Ishikawa (cell line): ENCODE measurements around the gene DNAH2.

Experiments used
- CREB1 ChIP-seq: IDR thresholded peaks from 2 replicates; pipeline ENCODE4 v1.6.1; 2012; ENCODE audit warnings: low read depth
- EGR1 ChIP-seq: IDR thresholded peaks from 2 replicates; pipeline ENCODE4 v1.6.1; 2012
- EP300 ChIP-seq: IDR thresholded peaks from 2 replicates; pipeline ENCODE4 v1.6.1; 2012; ENCODE audit warnings: borderline replicate concordance
- RAD21 ChIP-seq: IDR thresholded peaks from 2 replicates; pipeline ENCODE4 v1.6.1; 2012; ENCODE audit warnings: low read depth
- TAF1 ChIP-seq: IDR thresholded peaks from 2 replicates; pipeline ENCODE4 v1.6.1; 2012; ENCODE audit warnings: low read depth, mild to moderate bottlenecking
- YY1 ChIP-seq: IDR thresholded peaks from 2 replicates; pipeline ENCODE4 v1.6.1; 2012; ENCODE audit warnings: low read depth
- TF ChIP-seq, protein P1 (sequence below): IDR thresholded peaks from 2 replicates; pipeline ENCODE4 v1.6.1; 2012; ENCODE audit warnings: low read depth, mild to moderate bottlenecking
- TF ChIP-seq, protein P2 (sequence below): IDR thresholded peaks from 2 replicates; pipeline ENCODE4 v1.6.1; 2012

DNA sequence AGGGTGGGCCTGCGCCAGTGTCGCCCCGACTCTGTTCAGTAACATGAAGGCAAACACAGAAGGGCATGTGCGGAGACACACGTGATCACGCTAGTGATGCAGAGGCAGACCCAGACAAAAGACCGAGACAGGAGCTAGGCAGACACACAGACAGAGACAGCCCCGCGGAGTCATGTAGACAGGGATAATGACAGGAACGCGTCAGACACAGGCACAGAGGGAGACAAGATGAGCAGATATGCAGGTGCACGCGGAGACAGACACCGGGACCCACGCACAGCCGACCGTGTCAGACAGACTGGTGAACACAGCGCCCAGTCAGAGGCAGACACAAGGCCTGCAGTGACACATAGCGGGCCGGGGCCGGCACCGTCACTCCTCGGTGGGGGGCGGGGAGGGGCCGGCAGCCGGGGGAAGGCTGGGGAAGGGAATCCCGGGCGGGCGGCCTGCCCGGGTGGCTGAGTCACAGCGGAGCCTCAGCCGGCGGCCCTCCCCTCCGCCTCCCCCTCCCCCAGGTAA lies 123.9 kb downstream of the DNAH2 start:
- TF ChIP-seq, protein P1, sequence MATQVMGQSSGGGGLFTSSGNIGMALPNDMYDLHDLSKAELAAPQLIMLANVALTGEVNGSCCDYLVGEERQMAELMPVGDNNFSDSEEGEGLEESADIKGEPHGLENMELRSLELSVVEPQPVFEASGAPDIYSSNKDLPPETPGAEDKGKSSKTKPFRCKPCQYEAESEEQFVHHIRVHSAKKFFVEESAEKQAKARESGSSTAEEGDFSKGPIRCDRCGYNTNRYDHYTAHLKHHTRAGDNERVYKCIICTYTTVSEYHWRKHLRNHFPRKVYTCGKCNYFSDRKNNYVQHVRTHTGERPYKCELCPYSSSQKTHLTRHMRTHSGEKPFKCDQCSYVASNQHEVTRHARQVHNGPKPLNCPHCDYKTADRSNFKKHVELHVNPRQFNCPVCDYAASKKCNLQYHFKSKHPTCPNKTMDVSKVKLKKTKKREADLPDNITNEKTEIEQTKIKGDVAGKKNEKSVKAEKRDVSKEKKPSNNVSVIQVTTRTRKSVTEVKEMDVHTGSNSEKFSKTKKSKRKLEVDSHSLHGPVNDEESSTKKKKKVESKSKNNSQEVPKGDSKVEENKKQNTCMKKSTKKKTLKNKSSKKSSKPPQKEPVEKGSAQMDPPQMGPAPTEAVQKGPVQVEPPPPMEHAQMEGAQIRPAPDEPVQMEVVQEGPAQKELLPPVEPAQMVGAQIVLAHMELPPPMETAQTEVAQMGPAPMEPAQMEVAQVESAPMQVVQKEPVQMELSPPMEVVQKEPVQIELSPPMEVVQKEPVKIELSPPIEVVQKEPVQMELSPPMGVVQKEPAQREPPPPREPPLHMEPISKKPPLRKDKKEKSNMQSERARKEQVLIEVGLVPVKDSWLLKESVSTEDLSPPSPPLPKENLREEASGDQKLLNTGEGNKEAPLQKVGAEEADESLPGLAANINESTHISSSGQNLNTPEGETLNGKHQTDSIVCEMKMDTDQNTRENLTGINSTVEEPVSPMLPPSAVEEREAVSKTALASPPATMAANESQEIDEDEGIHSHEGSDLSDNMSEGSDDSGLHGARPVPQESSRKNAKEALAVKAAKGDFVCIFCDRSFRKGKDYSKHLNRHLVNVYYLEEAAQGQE: no peak
- TF ChIP-seq EP300 (no peak), TAF1 (no peak), YY1 (no peak), CREB1 (no peak), RAD21 (peak; percentile 34; the same call in 1 of the 2 replicates), EGR1 (no peak)
- TF ChIP-seq, protein P2, sequence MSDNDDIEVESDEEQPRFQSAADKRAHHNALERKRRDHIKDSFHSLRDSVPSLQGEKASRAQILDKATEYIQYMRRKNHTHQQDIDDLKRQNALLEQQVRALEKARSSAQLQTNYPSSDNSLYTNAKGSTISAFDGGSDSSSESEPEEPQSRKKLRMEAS: no peak
